HG02852 (cell line): ENCODE measurements around the gene ELK4.

Experiments
- ATAC-seq: cut with Tn5 transposase; IDR thresholded peaks from one replicate; pipeline ENCODE4 v1.9.1; 2021; ENCODE audit warnings: mild to moderate bottlenecking, moderate library complexity; ENCODE audit not compliant: unreplicated experiment

Gene ELK4

GRCh38 chr1:205631768-205632668 is at the start of gene ELK4:
Gene ELK4 (minus strand): TSS chr1:205632011. CDS start chr1:205623882, 8,129 bp downstream.
- ATAC-seq = peak; percentile 76

GRCh38 chr1:205681364-205681763 is 49.6 kb upstream of the ELK4 start:
- ATAC-seq = no peak

GRCh38 chr1:205680073-205680851 is 48.5 kb upstream of the ELK4 start, which contains the start of gene SLC45A3:
Gene SLC45A3 (minus strand): TSS chr1:205680509. CDS start chr1:205664656, 15,853 bp downstream.
- ATAC-seq = no peak

GRCh38 chr1:205678286-205679111 is 46.7 kb upstream of the ELK4 start:
- no peak for ATAC-seq

- ATAC-seq = no peak
Observed at GRCh38 chr1:205677167-205677566, 45.4 kb upstream of the ELK4 start.

- no peak for ATAC-seq
Observed at GRCh38 chr1:205676597-205676996, 44.8 kb upstream of the ELK4 start.

GRCh38 chr1:205676002-205676401 is 44.2 kb upstream of the ELK4 start:
- ATAC-seq = no peak

- no peak for ATAC-seq
Observed at GRCh38 chr1:205675247-205675646, 43.4 kb upstream of the ELK4 start.

GRCh38 chr1:205672970-205673369 is 41.2 kb upstream of the ELK4 start:
- no peak for ATAC-seq

- ATAC-seq = no peak
Observed at GRCh38 chr1:205672395-205672889, 40.6 kb upstream of the ELK4 start.

GRCh38 chr1:205670611-205671430 is 39.0 kb upstream of the ELK4 start:
- no peak for ATAC-seq

GRCh38 chr1:205670150-205670446 is 38.3 kb upstream of the ELK4 start:
- no peak for ATAC-seq

- peak; percentile 27 for ATAC-seq
Observed at GRCh38 chr1:205669341-205670149, 37.7 kb upstream of the ELK4 start.

GRCh38 chr1:205668951-205669340 is 37.1 kb upstream of the ELK4 start:
- ATAC-seq = peak; percentile 40

- ATAC-seq = no peak
Observed at GRCh38 chr1:205667909-205668643, 36.3 kb upstream of the ELK4 start.

- ATAC-seq = no peak
Observed at GRCh38 chr1:205666372-205667166, 34.8 kb upstream of the ELK4 start.

GRCh38 chr1:205665201-205666045 is 33.6 kb upstream of the ELK4 start:
- ATAC-seq = no peak
